GM12878 (cell line): Measurements from ENCODE around the gene HEXA.

Source experiments
- BACH1 ChIP-seq: fragments of 450-650 bp; IDR thresholded peaks from 2 replicates; pipeline ENCODE4 v1.6.1; 2017; ENCODE audit warnings: mild to moderate bottlenecking, borderline replicate concordance
- BCL11A ChIP-seq: IDR thresholded peaks from 2 replicates; pipeline ENCODE4 v1.6.1; 2011; ENCODE audit warnings: low read depth, low read length
- CTCF ChIP-seq, 3 experiments: IDR thresholded peaks in 2 of 3; conservative IDR thresholded peaks in 1 of 3; 2 replicates each; pipeline ENCODE4 v1.5.1; 2011; ENCODE audit warnings: low read depth in 3 of 3, low read length in 3 of 3, mild to moderate bottlenecking in 3 of 3, control low read depth in 2 of 3, moderate library complexity in 2 of 3, inconsistent platforms in 1 of 3, mixed read lengths in 1 of 3; ENCODE audit not compliant: control insufficient read depth in 2 of 3, insufficient read depth in 1 of 3; ENCODE audit errors: extremely low read depth in 1 of 3
- EP300 ChIP-seq, 2 experiments: fragments of 150-350 bp in 1 of 2; IDR thresholded peaks; 2 replicates each; pipeline ENCODE4 v1.6.1; 2011 to 2012; ENCODE audit warnings: low read depth in 2 of 2, low read length in 2 of 2, borderline replicate concordance in 1 of 2, improper control_type of control experiment in 1 of 2, inconsistent platforms in 1 of 2; ENCODE audit not compliant: control insufficient read depth in 1 of 2
- EZH2 ChIP-seq: IDR thresholded peaks from 2 replicates; pipeline ENCODE4 v1.6.1; 2012; ENCODE audit warnings: low read depth, mild to moderate bottlenecking, control low read depth, inconsistent platforms, low read length, borderline replicate concordance; ENCODE audit not compliant: control insufficient read depth
- POLR2AphosphoS5 ChIP-seq: IDR thresholded peaks from 2 replicates; pipeline ENCODE4 v1.6.1; 2011; ENCODE audit warnings: mild to moderate bottlenecking, low read length, inconsistent platforms
- RCOR1 ChIP-seq: conservative IDR thresholded peaks from 2 replicates; pipeline ENCODE4 v1.6.1; 2012; ENCODE audit warnings: low read depth, low read length, improper control_type of control experiment
- REST ChIP-seq: IDR thresholded peaks from 2 replicates; pipeline ENCODE4 v1.6.1; 2012; ENCODE audit warnings: mild to moderate bottlenecking, low read depth, low read length
- SMAD1 ChIP-seq: fragments of 450-650 bp; IDR thresholded peaks from 2 replicates; pipeline ENCODE4 v1.6.1; 2018; ENCODE audit warnings: mild to moderate bottlenecking, low read depth; ENCODE audit not compliant: partially characterized antibody
- SMC3 ChIP-seq: IDR thresholded peaks from 2 replicates; pipeline ENCODE4 v1.6.1; 2011; ENCODE audit warnings: low read length, improper control_type of control experiment, borderline replicate concordance
- YY1 ChIP-seq: IDR thresholded peaks from 2 replicates; pipeline ENCODE4 v1.6.1; 2011; ENCODE audit warnings: low read depth, mild to moderate bottlenecking, low read length
- ZNF207 ChIP-seq: fragments of 450-650 bp; IDR thresholded peaks from 2 replicates; pipeline ENCODE4 v1.6.1; 2014; ENCODE audit warnings: antibody characterized with exemption, mild to moderate bottlenecking, borderline replicate concordance

- TF ChIP-seq EZH2 (no peak), BACH1 (no peak), ZNF207 (no peak), POLR2AphosphoS5 (no peak), CTCF (IDR thresholded peaks at IDR 0.05 in 2 of 3, conservative IDR thresholded peaks at IDR 0.05 in 1 of 3; ENCODE audit: control insufficient read depth in 2 of 3, extremely low read depth in 1 of 3, insufficient read depth in 1 of 3, low read depth in 3 of 3, low read length in 3 of 3) (no peak), RCOR1 (no peak), SMAD1 (no peak), EP300 (IDR thresholded peaks at IDR 0.05; ENCODE audit: borderline replicate concordance in 1 of 2, control insufficient read depth in 1 of 2, low read depth in 2 of 2, low read length in 2 of 2) (no peak), YY1 (no peak), BCL11A (no peak), SMC3 (no peak), REST (no peak)
Observed at GRCh38 chr15:72397796-72398588, 22.2 kb upstream of the HEXA start, which contains the start of gene TMEM202.
